GM23338 (cell line): Measurements from ENCODE around the gene USP36. TPM values are rescaled to one million over a fixed set of nuclear protein-coding genes. Genes with fewer than 3 reads are reported as not detected.

Experiments used
- ATAC-seq: fragments of 200-7000 bp; cut with Tn5 transposase; 3 replicates; pipeline ENCODE4 v1.9.1; 2020
- DNase-seq: peaks from one replicate; pipeline ENCODE4 v3.0.0-alpha.2; 2015; ENCODE audit warnings: low spot score
- H2AFZ ChIP-seq: fragments of 200-600 bp; sonication (generic); 2 replicates; pipeline ENCODE4 v1.8.0; 2016; ENCODE audit warnings: antibody characterized with exemption, mild to moderate bottlenecking, moderate library complexity
- H3F3A ChIP-seq: fragments of 200-600 bp; sonication (generic); replicated peaks from 2 replicates; pipeline ENCODE4 v1.8.0; 2017; ENCODE audit warnings: antibody characterized with exemption, mixed run types, low read depth
- H3K27ac ChIP-seq: fragments of 200-600 bp; sonication (generic); 2 replicates; pipeline ENCODE4 v1.6.1; 2016; ENCODE audit warnings: low read depth
- H3K27me3 ChIP-seq: fragments of 200-600 bp; sonication (generic); 2 replicates; pipeline ENCODE4 v1.8.0; 2016; ENCODE audit warnings: mild to moderate bottlenecking, mixed run types, moderate library complexity; ENCODE audit not compliant: insufficient read depth
- H3K36me3 ChIP-seq: fragments of 200-600 bp; sonication (generic); 2 replicates; pipeline ENCODE4 v1.8.0; 2016; ENCODE audit warnings: mild to moderate bottlenecking; ENCODE audit not compliant: insufficient read depth
- H3K4me1 ChIP-seq: fragments of 200-600 bp; sonication (generic); 2 replicates; pipeline ENCODE4 v1.8.0; 2016; ENCODE audit warnings: mild to moderate bottlenecking, moderate library complexity; ENCODE audit not compliant: insufficient read depth
- H3K4me2 ChIP-seq: fragments of 200-600 bp; sonication (generic); 2 replicates; pipeline ENCODE4 v1.7.1; 2017; ENCODE audit warnings: mixed run types
- H3K4me3 ChIP-seq: fragments of 200-600 bp; sonication (generic); 2 replicates; pipeline ENCODE4 v1.6.1; 2016; ENCODE audit warnings: mixed run types
- H3K79me2 ChIP-seq: fragments of 200-600 bp; sonication (generic); replicated peaks from 2 replicates; pipeline ENCODE4 v1.8.0; 2017; ENCODE audit warnings: mild to moderate bottlenecking; ENCODE audit not compliant: insufficient read depth
- H3K9me2 ChIP-seq: fragments of 200-600 bp; sonication (generic); 2 replicates; pipeline ENCODE4 v1.8.0; 2017; ENCODE audit not compliant: insufficient read depth
- H4K20me1 ChIP-seq: fragments of 200-600 bp; sonication (generic); replicated peaks from 2 replicates; pipeline ENCODE4 v1.8.0; 2017; ENCODE audit warnings: mild to moderate bottlenecking; ENCODE audit not compliant: insufficient read depth
- H3K27ac Mint-ChIP-seq: 2 replicates; pipeline ENCODE4 v1.8.0; 2020; ENCODE audit warnings: inconsistent platforms, mild to moderate bottlenecking, moderate library complexity, mixed read lengths
- H3K27me3 Mint-ChIP-seq: 3 replicates; pipeline ENCODE4 v1.8.0; 2022; ENCODE audit warnings: low read depth, mild to moderate bottlenecking, moderate library complexity, mixed read lengths, inconsistent platforms; ENCODE audit not compliant: insufficient read depth, poor library complexity
- H3K36me3 Mint-ChIP-seq: 3 replicates; pipeline ENCODE4 v1.8.0; 2021; ENCODE audit warnings: low read depth, mild to moderate bottlenecking, inconsistent platforms, moderate library complexity, mixed read lengths
- H3K4me1 Mint-ChIP-seq: 3 replicates; pipeline ENCODE4 v1.8.0; 2020; ENCODE audit warnings: mild to moderate bottlenecking, inconsistent platforms, mixed read lengths
- H3K4me3 Mint-ChIP-seq: 3 replicates; pipeline ENCODE4 v1.8.0; 2021; ENCODE audit warnings: moderate library complexity, mild to moderate bottlenecking, inconsistent platforms, mixed read lengths
- H3K9me3 Mint-ChIP-seq: 3 replicates; pipeline ENCODE4 v1.8.0; 2020; ENCODE audit warnings: moderate library complexity, mild to moderate bottlenecking, inconsistent platforms, mixed read lengths
- CREB1 ChIP-seq: fragments of 250-450 bp; sonication (Bioruptor Pico); IDR thresholded peaks from 2 replicates; pipeline ENCODE4 v1.5.0; 2020; ENCODE audit warnings: low read depth, mild to moderate bottlenecking, moderate library complexity
- CTCF ChIP-seq, 2 experiments: fragments of 200-600 bp in 1 of 2; sonication (generic) in 1 of 2; conservative IDR thresholded peaks; 2 replicates each; pipeline versions ENCODE4 v1.5.1 to v1.6.1; 2016 to 2017; ENCODE audit warnings: antibody characterized with exemption in 2 of 2, low read depth in 2 of 2, mild to moderate bottlenecking in 2 of 2, moderate library complexity in 1 of 2
- EZH2phosphoT487 ChIP-seq: fragments of 200-600 bp; sonication (generic); IDR thresholded peaks from one replicate; pipeline ENCODE4 v1.8.1; 2018; ENCODE audit warnings: antibody characterized with exemption; ENCODE audit not compliant: unreplicated experiment
- NANOG ChIP-seq: IDR thresholded peaks from 2 replicates; pipeline ENCODE4 v1.6.1; 2016; ENCODE audit warnings: antibody characterized with exemption, borderline replicate concordance
- POLR2AphosphoS5 ChIP-seq: IDR thresholded peaks from 2 replicates; pipeline ENCODE4 v1.6.1; 2016; ENCODE audit warnings: antibody characterized with exemption, low read depth
- REST ChIP-seq: IDR thresholded peaks from one replicate; pipeline ENCODE4 v1.6.1; 2018; ENCODE audit warnings: antibody characterized with exemption; ENCODE audit not compliant: unreplicated experiment
- STAT1 ChIP-seq: IDR thresholded peaks from one replicate; pipeline ENCODE4 v1.6.1; 2016; ENCODE audit warnings: antibody characterized with exemption; ENCODE audit not compliant: unreplicated experiment
- ZNF114 ChIP-seq: fragments of 250-450 bp; sonication (Bioruptor Pico); IDR thresholded peaks from 2 replicates; pipeline ENCODE4 v1.5.0; 2020; ENCODE audit warnings: mild to moderate bottlenecking, moderate library complexity
- ZNF331 ChIP-seq: fragments of 250-450 bp; sonication (Bioruptor Pico); IDR thresholded peaks from 2 replicates; pipeline ENCODE4 v1.5.0; 2020; ENCODE audit warnings: low read depth, mild to moderate bottlenecking, moderate library complexity
- polyA plus RNA-seq: library from polyadenylated mRNA; unstranded; fragments of >200 nt; fragmentation: Nextera tagmentation; extraction: Ambion mirVana; gene quantifications from 2 replicates; pipeline ENCODE4 v1.2.1, GENCODE V29; 2016
- total RNA-seq: library from RNA; depleted of rRNA; stranded (reverse); fragments of >200 nt; shearing (Covaris generic); gene quantifications from 2 replicates; pipeline ENCODE4 v1.2.3, GENCODE V29; 2014

The USP36 gene
- total and polyA plus RNA-seq, 2 experiments from 2014 or later: 36.2 to 55.5 TPM

GRCh38 chr17:78831688-78832540 is 8.7 kb downstream of the USP36 start:
- TF ChIP-seq REST (no peak), EZH2phosphoT487 (no peak)
- H2AFZ ChIP-seq: no peak overlapping the region
- DNase-seq (no peak), ATAC-seq (no peak)
- peaks cover 91% of the 10 kb centered on the region for H3K36me3 Mint-ChIP-seq
- no peak overlapping the region for H3K4me3 ChIP-seq
- H3K36me3 ChIP-seq: peaks cover 72% of the 10 kb centered on the region
- H3K9me3 Mint-ChIP-seq: no peaks in the 10 kb centered on the region
- H3K4me2 ChIP-seq: no peak overlapping the region
- no peaks in the 10 kb centered on the region for H3K27me3 ChIP-seq
- no peak overlapping the region for H3K27ac ChIP-seq
- no peaks in the 10 kb centered on the region for H3K9me2 ChIP-seq
- no peaks in the 10 kb centered on the region for H3K4me1 Mint-ChIP-seq
- no peak overlapping the region for H3K4me3 Mint-ChIP-seq
- H3F3A ChIP-seq: no peaks in the 10 kb centered on the region
- H3K27me3 Mint-ChIP-seq: peaks cover 2% of the 10 kb centered on the region
- H3K79me2 ChIP-seq: peaks cover 65% of the 10 kb centered on the region
- peaks cover 36% of the 10 kb centered on the region for H4K20me1 ChIP-seq
- no peaks in the 10 kb centered on the region for H3K4me1 ChIP-seq
- no peak overlapping the region for H3K27ac Mint-ChIP-seq

GRCh38 chr17:78829477-78829876 is 11.1 kb downstream of the USP36 start:
- no peak for ATAC-seq
- no peak overlapping the region for H3K4me3 Mint-ChIP-seq
- H3K27ac ChIP-seq: no peak overlapping the region
- no peaks in the 10 kb centered on the region for H3K4me1 Mint-ChIP-seq
- H3F3A ChIP-seq: no peaks in the 10 kb centered on the region
- no peaks in the 10 kb centered on the region for H3K27me3 ChIP-seq
- H3K36me3 ChIP-seq: peaks cover 61% of the 10 kb centered on the region
- H3K9me3 Mint-ChIP-seq: no peaks in the 10 kb centered on the region
- H3K79me2 ChIP-seq: peaks cover 62% of the 10 kb centered on the region
- H3K27me3 Mint-ChIP-seq: peaks cover 1% of the 10 kb centered on the region
- no peak for DNase-seq
- H3K4me1 ChIP-seq: no peaks in the 10 kb centered on the region
- H3K36me3 Mint-ChIP-seq: peaks cover 89% of the 10 kb centered on the region
- H3K27ac Mint-ChIP-seq: no peak overlapping the region
- no peak overlapping the region for H3K4me2 ChIP-seq
- H3K9me2 ChIP-seq: no peaks in the 10 kb centered on the region
- H4K20me1 ChIP-seq: peaks cover 46% of the 10 kb centered on the region
- H3K4me3 ChIP-seq: no peak overlapping the region
- H2AFZ ChIP-seq: no peak overlapping the region
- TF ChIP-seq ZNF114 (CRISPR knock-in tag): no peak
- TF ChIP-seq CREB1: no peak
- TF ChIP-seq ZNF331 (CRISPR knock-in tag): no peak
- TF ChIP-seq STAT1: no peak
- TF ChIP-seq REST: no peak
- no peak for TF ChIP-seq EZH2phosphoT487
- no peak for TF ChIP-seq NANOG
- no peak for TF ChIP-seq CTCF (conservative IDR thresholded peaks at IDR 0.05; ENCODE audit: low read depth in 2 of 2)
- TF ChIP-seq POLR2AphosphoS5: no peak
